Measurements from ENCODE around the gene GMDS. TPM values are rescaled to one million over a fixed set of nuclear protein-coding genes. Genes with fewer than 3 reads are reported as not detected.

Gene GMDS
- total and polyA plus RNA-seq, 2 of the 13 experiments (the other 11 are each of a cell fraction or from before 2014, with no cell fraction given): 64.4 to 112 TPM

- FAIRE-seq (no peak), DNase-seq (ENCODE audit: low spot score) (no peak), ATAC-seq (no peak)
- no peaks in the 10 kb centered on the region for H3K79me2 ChIP-seq (ENCODE audit: insufficient read depth, low read length)
- no peaks in the 10 kb centered on the region for H3K4me1 ChIP-seq (ENCODE audit: insufficient read depth, low read length)
- ChIA-PET POLR2A (no interaction called here), CTCF (ENCODE audit: low intra/inter-chr PET ratio, low total read pairs) (no interaction called here)
- no peak overlapping the region for H2AFZ ChIP-seq (ENCODE audit: low read length)
- no peaks in the 10 kb centered on the region for H3K9me3 ChIP-seq (ENCODE audit: low read length)
- H3K4me2 ChIP-seq (ENCODE audit: low read depth, low read length): no peak overlapping the region
- H4K20me1 ChIP-seq (ENCODE audit: insufficient read depth, low read length): no peaks in the 10 kb centered on the region; the same call in 1 of the 2 replicates
- peaks cover 4 to 30% of the 10 kb centered on the region in 2 experiments for H3K36me3 ChIP-seq (replicated peaks in 1 of 2; ENCODE audit: control insufficient read depth in 1 of 2, insufficient read depth in 2 of 2, low read length in 2 of 2)
- H3K27me3 ChIP-seq (ENCODE audit: control insufficient read depth in 1 of 2, insufficient read depth in 2 of 2, low read length in 2 of 2): no peaks in the 10 kb centered on the region
- in situ Hi-C loops (cut with HindIII; ENCODE audit: extremely low pct_ligation_motif_present, low pct_unique_long_range_greater_than_20kb): no loop called here
- TF ChIP-seq ZNF839 (CRISPR knock-in tag; IDR thresholded peaks at IDR 0.05; ENCODE audit: borderline replicate concordance) (no peak), ZNF746 (CRISPR knock-in tag; IDR thresholded peaks at IDR 0.05) (no peak), TAF1 (CRISPR knock-in tag; IDR thresholded peaks at IDR 0.05) (no peak), MATR3 (CRISPR knock-in tag; IDR thresholded peaks at IDR 0.05) (no peak), FOSL1 (CRISPR knock-in tag; IDR thresholded peaks at IDR 0.05; ENCODE audit: borderline replicate concordance) (no peak), ZNF431 (CRISPR knock-in tag; IDR thresholded peaks at IDR 0.05; ENCODE audit: borderline replicate concordance, low read depth) (no peak), PAWR (CRISPR knock-in tag; IDR thresholded peaks at IDR 0.05; ENCODE audit: borderline replicate concordance) (no peak), LRRFIP1 (CRISPR knock-in tag; conservative IDR thresholded peaks at IDR 0.05) (no peak), SMAD3 (CRISPR knock-in tag; IDR thresholded peaks at IDR 0.05) (no peak), YEATS2 (CRISPR knock-in tag; IDR thresholded peaks at IDR 0.05; ENCODE audit: borderline replicate concordance) (no peak), SMARCC2 (IDR thresholded peaks at IDR 0.05) (no peak), KLF13 (CRISPR knock-in tag; IDR thresholded peaks at IDR 0.05) (no peak), RNF2 (conservative IDR thresholded peaks at IDR 0.05; ENCODE audit: low read depth) (no peak), U2AF2 (IDR thresholded peaks at IDR 0.05; ENCODE audit: low read depth, low read length) (no peak), ZBTB43 (CRISPR knock-in tag; conservative IDR thresholded peaks at IDR 0.05) (no peak), ZNF670 (CRISPR knock-in tag; IDR thresholded peaks at IDR 0.05; ENCODE audit: borderline replicate concordance) (no peak), SOX13 (IDR thresholded peaks at IDR 0.05) (no peak), SOX13 (CRISPR knock-in tag; conservative IDR thresholded peaks at IDR 0.05 in 1 of 2, IDR thresholded peaks at IDR 0.05 in 1 of 2) (no peak)
- no peak overlapping the region for H3K4me3 ChIP-seq (replicated peaks in 1 of 3; ENCODE audit: insufficient read depth in 1 of 3, low read depth in 2 of 3, low read length in 3 of 3)
- WGBS (ENCODE audit: low lambda C conversion rate): 88% methylated on average over 4 of the region's 4 CpGs
- no TSS peak for BruUV-seq (replicated peaks)
- no peak overlapping the region for H3K27ac ChIP-seq (ENCODE audit: extremely low read length, insufficient read depth, low read length)
- intact Hi-C loops (cut with micrococcal nuclease; ENCODE audit: unreplicated experiment): no loop called here
- H3K9ac ChIP-seq (ENCODE audit: insufficient read depth, low read depth, low read length): no peak overlapping the region
Measured at GRCh38 chr6:1626481-1626880, 618.9 kb downstream of the GMDS start.
